ENCODE data around the gene SH3PXD2A. TPM values are rescaled to one million over a fixed set of nuclear protein-coding genes. Genes with fewer than 3 reads are reported as not detected.
A peak's percentile ranks its signal among the peaks of the same experiment; 100 is the strongest.

The SH3PXD2A gene
- total and polyA plus RNA-seq, 7 donors = 3.0 to 57.7 (median 10.6) TPM

GRCh38 chr10:103768345-103768744 is 87.0 kb downstream of the SH3PXD2A start:
- peak in 1 of 2 donors; percentile 36 for DNase-seq
- Histone ChIP-seq H3K36me3 (ENCODE audit: insufficient read depth in 1 of 2, low read depth in 1 of 2) (no peaks in the 10 kb centered on the region), H3K4me3 (no peak overlapping the region), H3K9me3 (no peaks in the 10 kb centered on the region), H3K4me1 (peaks cover 40% of the 10 kb centered on the region), H3K27ac (peak overlapping the region; percentile 16), H3K27me3 (ENCODE audit: insufficient read depth in 3 of 3, low read length in 2 of 3) (no peaks in the 10 kb centered on the region)
- intact Hi-C loops (cut with DNase I) = no loop called here
- no peak for TF ChIP-seq CTCF (IDR thresholded peaks at IDR 0.05)
- WGBS, 3 donors = 77 to 85% (median 79%) methylated on average over 11 of the region's 11 CpGs
- no peak for ATAC-seq

- intact Hi-C loops (cut with DNase I) = no loop called here
- no peak overlapping the region for H3K4me3 ChIP-seq
- no peaks in the 10 kb centered on the region for H3K9me3 ChIP-seq
- H3K27ac ChIP-seq = no peak overlapping the region
- 31 to 90% (median 78%) methylated on average over 1 of the region's 1 CpG for WGBS, 3 donors
- H3K36me3 ChIP-seq (ENCODE audit: insufficient read depth in 1 of 2, low read depth in 1 of 2) = no peaks in the 10 kb centered on the region
- H3K4me1 ChIP-seq = peaks cover 40% of the 10 kb centered on the region
- TF ChIP-seq CTCF (IDR thresholded peaks at IDR 0.05) = no peak
- no peak for ATAC-seq
- H3K27me3 ChIP-seq (ENCODE audit: insufficient read depth in 3 of 3, low read length in 2 of 3) = no peaks in the 10 kb centered on the region
- no peak for DNase-seq
Observed at GRCh38 chr10:103767756-103768155, 87.6 kb downstream of the SH3PXD2A start.

GRCh38 chr10:103766751-103767505 is 88.4 kb downstream of the SH3PXD2A start:
- no peaks in the 10 kb centered on the region for H3K27me3 ChIP-seq (ENCODE audit: insufficient read depth in 3 of 3, low read length in 2 of 3)
- TF ChIP-seq CTCF (IDR thresholded peaks at IDR 0.05) = no peak
- H3K9me3 ChIP-seq = no peaks in the 10 kb centered on the region
- H3K36me3 ChIP-seq (ENCODE audit: insufficient read depth in 1 of 2, low read depth in 1 of 2) = no peaks in the 10 kb centered on the region
- intact Hi-C loops (cut with DNase I) = no loop called here
- peaks cover 42% of the 10 kb centered on the region for H3K4me1 ChIP-seq
- no peak for DNase-seq
- ATAC-seq = no peak
- WGBS, 3 donors = 72 to 76% (median 72%) methylated on average over 8 of the region's 8 CpGs
- H3K4me3 ChIP-seq = no peak overlapping the region
- no peak overlapping the region for H3K27ac ChIP-seq

GRCh38 chr10:103765981-103766380 is 89.4 kb downstream of the SH3PXD2A start:
- peaks cover 49% of the 10 kb centered on the region for H3K4me1 ChIP-seq
- no peak for TF ChIP-seq CTCF (IDR thresholded peaks at IDR 0.05)

GRCh38 chr10:103765168-103765567 is 90.2 kb downstream of the SH3PXD2A start:
- intact Hi-C loops (cut with DNase I) = no loop called here
- ATAC-seq (peak in 1 of 4 donors; percentile 31), DNase-seq (no peak)
- H3K9me3 ChIP-seq = no peaks in the 10 kb centered on the region
- H3K4me3 ChIP-seq = no peak overlapping the region
- TF ChIP-seq CTCF (IDR thresholded peaks at IDR 0.05) = no peak
- peak overlapping the region; percentile 41 for H3K27ac ChIP-seq
- WGBS, 3 donors = 74 to 82% (median 82%) methylated on average over 6 of the region's 6 CpGs
- H3K36me3 ChIP-seq (ENCODE audit: insufficient read depth in 1 of 2, low read depth in 1 of 2) = no peaks in the 10 kb centered on the region
- peaks cover 57% of the 10 kb centered on the region for H3K4me1 ChIP-seq
- H3K27me3 ChIP-seq (ENCODE audit: insufficient read depth in 3 of 3, low read length in 2 of 3) = no peaks in the 10 kb centered on the region

More at GRCh38 chr10:103765981-103766380, 89.4 kb downstream of the SH3PXD2A start:
- no peak overlapping the region for H3K4me3 ChIP-seq
- intact Hi-C loops (cut with DNase I) = no loop called here
- no peak for ATAC-seq
- 78 to 83% (median 78%) methylated on average over 8 of the region's 8 CpGs for WGBS, 3 donors
- no peaks in the 10 kb centered on the region for H3K9me3 ChIP-seq
- DNase-seq = no peak
- H3K36me3 ChIP-seq (ENCODE audit: insufficient read depth in 1 of 2, low read depth in 1 of 2) = no peaks in the 10 kb centered on the region
- no peak overlapping the region for H3K27ac ChIP-seq
- no peaks in the 10 kb centered on the region for H3K27me3 ChIP-seq (ENCODE audit: insufficient read depth in 3 of 3, low read length in 2 of 3)
